H9 (cell line): ENCODE results near the gene DLEC1. TPM values are rescaled to one million over a fixed set of nuclear protein-coding genes. Genes with fewer than 3 reads are reported as not detected.

Experiments used
- DNase-seq: peaks from one replicate; pipeline ENCODE4 v3.0.0-alpha.2; 2017
- H2AFZ ChIP-seq: one replicate; pipeline ENCODE4 v1.6.1; 2013; ENCODE audit warnings: mild to moderate bottlenecking, low read length, control low read depth, moderate library complexity
- H2AK5ac ChIP-seq: 2 replicates; pipeline ENCODE4 v1.6.1; 2013; ENCODE audit warnings: low read length, control low read depth, mixed read lengths; ENCODE audit not compliant: insufficient read length
- H2BK120ac ChIP-seq: one replicate; pipeline ENCODE4 v1.6.1; 2013; ENCODE audit warnings: low read depth, mild to moderate bottlenecking, low read length, control low read depth, inconsistent platforms; ENCODE audit not compliant: poor library complexity, severe bottlenecking
- H2BK12ac ChIP-seq: 2 replicates; pipeline ENCODE4 v1.6.1; 2013; ENCODE audit warnings: low read length, control low read depth, mixed read lengths, low read depth; ENCODE audit not compliant: insufficient read length
- H2BK15ac ChIP-seq: 2 replicates; pipeline ENCODE4 v1.6.1; 2013; ENCODE audit warnings: low read depth, low read length, control low read depth
- H2BK20ac ChIP-seq: one replicate; pipeline ENCODE4 v1.6.1; 2013; ENCODE audit warnings: low read depth, mild to moderate bottlenecking, low read length, control low read depth, inconsistent platforms; ENCODE audit not compliant: poor library complexity, severe bottlenecking
- H2BK5ac ChIP-seq: 2 replicates; pipeline ENCODE4 v1.6.1; 2013; ENCODE audit warnings: low read length, control low read depth, mixed read lengths; ENCODE audit not compliant: insufficient read length
- H3K14ac ChIP-seq: 2 replicates; pipeline ENCODE4 v1.6.1; 2013; ENCODE audit warnings: low read length, control low read depth; ENCODE audit not compliant: insufficient read depth
- H3K18ac ChIP-seq: 2 replicates; pipeline ENCODE4 v1.6.1; 2013; ENCODE audit warnings: low read depth, mild to moderate bottlenecking, mixed read lengths, low read length, control low read depth; ENCODE audit not compliant: insufficient read length
- H3K23ac ChIP-seq: 2 replicates; pipeline ENCODE4 v1.6.1; 2013; ENCODE audit warnings: low read length, control low read depth, mixed read lengths, low read depth; ENCODE audit not compliant: insufficient read length
- H3K23me2 ChIP-seq: 2 replicates; pipeline ENCODE4 v1.6.1; 2013; ENCODE audit warnings: low read depth, mild to moderate bottlenecking, mixed read lengths, low read length, control low read depth; ENCODE audit not compliant: insufficient read length, poor library complexity, severe bottlenecking
- H3K27ac ChIP-seq: 2 replicates; pipeline ENCODE4 v1.5.1; 2013; ENCODE audit warnings: low read length, control low read depth, mixed read lengths, low read depth; ENCODE audit not compliant: insufficient read length
- H3K27me3 ChIP-seq: 2 replicates; pipeline ENCODE4 v1.6.1; 2013; ENCODE audit warnings: low read length, control low read depth, inconsistent platforms; ENCODE audit not compliant: insufficient read depth
- H3K4ac ChIP-seq: 2 replicates; pipeline ENCODE4 v1.6.1; 2013; ENCODE audit warnings: low read depth, mild to moderate bottlenecking, control low read depth, inconsistent platforms, low read length, moderate library complexity
- H3K4me1 ChIP-seq: 2 replicates; pipeline ENCODE4 v1.6.1; 2013; ENCODE audit warnings: low read length, control low read depth, inconsistent platforms; ENCODE audit not compliant: insufficient read depth
- H3K4me2 ChIP-seq: 2 replicates; pipeline ENCODE4 v1.6.1; 2013; ENCODE audit warnings: low read length, control low read depth, mixed read lengths; ENCODE audit not compliant: insufficient read length, insufficient read depth
- H3K56ac ChIP-seq: 2 replicates; pipeline ENCODE4 v1.6.1; 2013; ENCODE audit warnings: low read depth, mild to moderate bottlenecking, mixed read lengths, low read length, control low read depth; ENCODE audit not compliant: insufficient read length
- H3K79me1 ChIP-seq: 2 replicates; pipeline ENCODE4 v1.6.1; 2013; ENCODE audit warnings: low read depth, mild to moderate bottlenecking, moderate library complexity, low read length, control low read depth, inconsistent platforms; ENCODE audit not compliant: insufficient read depth, poor library complexity, severe bottlenecking
- H3K79me2 ChIP-seq: 2 replicates; pipeline ENCODE4 v1.6.1; 2013; ENCODE audit warnings: low read length, control low read depth, inconsistent platforms; ENCODE audit not compliant: insufficient read depth
- H3K9ac ChIP-seq: 2 replicates; pipeline ENCODE4 v1.6.1; 2013; ENCODE audit warnings: low read length, control low read depth, mixed read lengths; ENCODE audit not compliant: insufficient read length; ENCODE audit errors: extremely low read depth
- H3K9me3 ChIP-seq: one replicate; pipeline ENCODE4 v1.6.1; 2013; ENCODE audit warnings: low read depth, low read length, inconsistent platforms; ENCODE audit not compliant: control insufficient read depth
- H3T11ph ChIP-seq: one replicate; pipeline ENCODE4 v1.6.1; 2013; ENCODE audit warnings: mild to moderate bottlenecking, low read length, control low read depth, inconsistent platforms
- H4K20me1 ChIP-seq: one replicate; pipeline ENCODE4 v1.6.1; 2013; ENCODE audit not compliant: control insufficient read depth, insufficient read length, insufficient read depth
- H4K5ac ChIP-seq: 2 replicates; pipeline ENCODE4 v1.6.1; 2013; ENCODE audit warnings: low read depth, mild to moderate bottlenecking, mixed read lengths, low read length, control low read depth; ENCODE audit not compliant: insufficient read length
- H4K8ac ChIP-seq: replicated peaks from 2 replicates; pipeline ENCODE4 v1.6.1; 2013; ENCODE audit warnings: low read length, control low read depth, mixed read lengths, low read depth; ENCODE audit not compliant: insufficient read length
- H4K91ac ChIP-seq: 2 replicates; pipeline ENCODE4 v1.6.1; 2013; ENCODE audit warnings: low read depth, mild to moderate bottlenecking, moderate library complexity, mixed read lengths, low read length, control low read depth; ENCODE audit not compliant: insufficient read length
- H3K27ac Mint-ChIP-seq, 3 experiments: 2 replicates in 2 of 3; 3 replicates in 1 of 3; pipeline ENCODE4 v1.8.0; 2020 to 2021; ENCODE audit warnings: mixed read lengths in 3 of 3, mild to moderate bottlenecking in 1 of 3, moderate library complexity in 1 of 3
- H3K27me3 Mint-ChIP-seq: 2 replicates; pipeline ENCODE4 v1.8.0; 2021; ENCODE audit warnings: low read depth, mild to moderate bottlenecking, moderate library complexity, mixed read lengths
- H3K36me3 Mint-ChIP-seq, 3 experiments: 2 replicates in 2 of 3; 3 replicates in 1 of 3; pipeline ENCODE4 v1.8.0; 2020 to 2021; ENCODE audit warnings: low read depth in 3 of 3, mixed read lengths in 3 of 3; ENCODE audit not compliant: insufficient read depth in 1 of 3
- H3K4me1 Mint-ChIP-seq, 2 experiments: 2 replicates each; pipeline ENCODE4 v1.8.0; 2020; ENCODE audit warnings: mixed read lengths in 2 of 2
- H3K4me3 Mint-ChIP-seq, 2 experiments: 2 replicates in 1 of 2; 3 replicates in 1 of 2; pipeline ENCODE4 v1.8.0; 2020 to 2021; ENCODE audit warnings: mild to moderate bottlenecking in 2 of 2, mixed read lengths in 2 of 2, moderate library complexity in 1 of 2
- H3K9me3 Mint-ChIP-seq, 2 experiments: 2 replicates in 1 of 2; 3 replicates in 1 of 2; pipeline ENCODE4 v1.8.0; 2020; ENCODE audit warnings: mild to moderate bottlenecking in 2 of 2, mixed read lengths in 2 of 2, moderate library complexity in 1 of 2
- whole genome bisulfite sequencing: extraction: QIAGEN DNeasy Blood & Tissue Kit; methylation state at CpG from one replicate; pipeline ENCODE4 v1.1.7; 2013; ENCODE audit warnings: missing lambda C conversion rate, low lambda C conversion rate, mixed read lengths; ENCODE audit not compliant: insufficient read length; ENCODE audit errors: extremely low coverage; 5-methylcytosine and 5-hydroxymethylcytosine counted together
- total RNA-seq: library from RNA; stranded (reverse); gene quantifications from 2 replicates; pipeline ENCODE4 v1.2.1, GENCODE V29; 2021
- TF ChIP-seq, protein P1 (sequence below): fragments of 200-600 bp; sonication (generic); conservative IDR thresholded peaks from 3 replicates; pipeline ENCODE4 v1.8.0; 2021; ENCODE audit warnings: antibody characterized with exemption, mild to moderate bottlenecking

The DLEC1 gene
- total RNA-seq, 1 experiment from 2014 or later: 2.1 TPM

DNA sequence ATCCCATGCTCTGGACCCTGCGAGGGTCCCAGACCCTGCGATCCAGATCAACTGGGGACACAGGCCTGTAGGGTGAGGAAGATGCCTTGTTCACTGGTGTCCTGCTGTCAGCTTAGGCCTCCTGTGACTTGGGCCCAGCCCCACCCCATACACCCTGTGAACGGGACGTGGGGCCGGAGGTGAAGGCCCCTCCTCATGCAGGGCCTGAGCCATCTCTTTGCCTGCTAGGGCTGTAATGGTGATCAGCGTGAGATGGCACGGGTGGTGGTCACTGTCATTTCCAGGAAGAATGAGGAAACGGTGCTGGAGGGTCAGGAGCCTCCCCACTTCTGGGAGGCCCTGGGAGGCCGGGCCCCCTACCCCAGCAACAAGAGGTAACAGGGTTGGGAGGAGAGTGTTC, 36.1 kb upstream of the DLEC1 start:
- no CpG with 5 or more reads among the region's 9 CpGs for WGBS
- H2BK120ac ChIP-seq: no peak overlapping the region
- H4K5ac ChIP-seq: no peak overlapping the region
- peaks cover 2% of the 10 kb centered on the region; the same call in 1 of the 2 replicates for H3K4me1 ChIP-seq
- H3K9ac ChIP-seq: no peak overlapping the region
- no peaks in the 10 kb centered on the region for H3K23me2 ChIP-seq
- no peaks in the 10 kb centered on the region for H4K20me1 ChIP-seq
- no peak for DNase-seq
- peaks cover 11 to 20% of the 10 kb centered on the region in 2 experiments for H3K4me1 Mint-ChIP-seq
- H3K36me3 Mint-ChIP-seq: peaks cover 0 to 17% (median 4%) of the 10 kb centered on the region in 3 experiments; a peak in 5 of 7 replicates
- H2AK5ac ChIP-seq: no peak overlapping the region
- no peaks in the 10 kb centered on the region for H3K9me3 ChIP-seq
- TF ChIP-seq, protein P1, sequence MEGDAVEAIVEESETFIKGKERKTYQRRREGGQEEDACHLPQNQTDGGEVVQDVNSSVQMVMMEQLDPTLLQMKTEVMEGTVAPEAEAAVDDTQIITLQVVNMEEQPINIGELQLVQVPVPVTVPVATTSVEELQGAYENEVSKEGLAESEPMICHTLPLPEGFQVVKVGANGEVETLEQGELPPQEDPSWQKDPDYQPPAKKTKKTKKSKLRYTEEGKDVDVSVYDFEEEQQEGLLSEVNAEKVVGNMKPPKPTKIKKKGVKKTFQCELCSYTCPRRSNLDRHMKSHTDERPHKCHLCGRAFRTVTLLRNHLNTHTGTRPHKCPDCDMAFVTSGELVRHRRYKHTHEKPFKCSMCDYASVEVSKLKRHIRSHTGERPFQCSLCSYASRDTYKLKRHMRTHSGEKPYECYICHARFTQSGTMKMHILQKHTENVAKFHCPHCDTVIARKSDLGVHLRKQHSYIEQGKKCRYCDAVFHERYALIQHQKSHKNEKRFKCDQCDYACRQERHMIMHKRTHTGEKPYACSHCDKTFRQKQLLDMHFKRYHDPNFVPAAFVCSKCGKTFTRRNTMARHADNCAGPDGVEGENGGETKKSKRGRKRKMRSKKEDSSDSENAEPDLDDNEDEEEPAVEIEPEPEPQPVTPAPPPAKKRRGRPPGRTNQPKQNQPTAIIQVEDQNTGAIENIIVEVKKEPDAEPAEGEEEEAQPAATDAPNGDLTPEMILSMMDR: no peak
- H3K4me3 Mint-ChIP-seq: no peak overlapping the region
- peaks cover 7% of the 10 kb centered on the region for H3K27me3 Mint-ChIP-seq
- no peaks in the 10 kb centered on the region for H3K79me2 ChIP-seq
- H3K18ac ChIP-seq: no peak overlapping the region
- no peak overlapping the region for H3K56ac ChIP-seq
- no peaks in the 10 kb centered on the region for H3K79me1 ChIP-seq
- H3K27ac ChIP-seq: no peak overlapping the region
- H3K4ac ChIP-seq: no peak overlapping the region
- H3K23ac ChIP-seq: no peak overlapping the region
- no peak overlapping the region for H2AFZ ChIP-seq
- H3K9me3 Mint-ChIP-seq: no peaks in the 10 kb centered on the region; a peak in 1 of 5 replicates
- H3K14ac ChIP-seq: no peak overlapping the region
- H2BK15ac ChIP-seq: no peak overlapping the region
- no peaks in the 10 kb centered on the region; the same call in 1 of the 2 replicates for H3K27me3 ChIP-seq
- H3T11ph ChIP-seq: no peak overlapping the region
- H3K4me2 ChIP-seq: no peak overlapping the region
- no peak overlapping the region for H4K91ac ChIP-seq
- H2BK12ac ChIP-seq: no peak overlapping the region
- H4K8ac ChIP-seq: no peak overlapping the region
- no peak overlapping the region for H2BK20ac ChIP-seq
- no peak overlapping the region for H2BK5ac ChIP-seq
- no peak overlapping the region for H3K27ac Mint-ChIP-seq
